WTC11 (cell line): Measurements from ENCODE around the gene MDM4.

Experiments
- CREB1 ChIP-seq: sonication (generic); formaldehyde crosslinking; IDR thresholded peaks from 2 replicates; pipeline ENCODE4 v1.8.0; 2023; ENCODE audit warnings: mild to moderate bottlenecking, missing genetic modification reagents
- CREM ChIP-seq: sonication (generic); formaldehyde crosslinking; IDR thresholded peaks from 2 replicates; pipeline ENCODE4 v1.8.1; 2022; ENCODE audit warnings: mild to moderate bottlenecking, missing genetic modification reagents, moderate library complexity
- NR2C2 ChIP-seq: sonication (generic); formaldehyde crosslinking; IDR thresholded peaks from 2 replicates; pipeline ENCODE4 v1.8.0; 2022; ENCODE audit warnings: mild to moderate bottlenecking, missing genetic modification reagents
- NR3C1 ChIP-seq: sonication (generic); formaldehyde crosslinking; conservative IDR thresholded peaks from 2 replicates; pipeline ENCODE4 v1.8.1; 2023; ENCODE audit warnings: low read depth, mild to moderate bottlenecking, missing genetic modification reagents
- SMAD4 ChIP-seq: sonication (generic); formaldehyde crosslinking; IDR thresholded peaks from 2 replicates; pipeline ENCODE4 v1.8.0; 2022; ENCODE audit warnings: mild to moderate bottlenecking, missing genetic modification reagents
- ZBTB43 ChIP-seq: sonication (generic); formaldehyde crosslinking; IDR thresholded peaks from 2 replicates; pipeline ENCODE4 v1.8.1; 2023; ENCODE audit warnings: mild to moderate bottlenecking, missing genetic modification reagents
- ZMAT4 ChIP-seq: fragments of 250-450 bp; sonication (Bioruptor Pico); IDR thresholded peaks from 2 replicates; pipeline ENCODE4 v1.9.0; 2021; ENCODE audit warnings: mild to moderate bottlenecking
- ZNF317 ChIP-seq: sonication (generic); formaldehyde crosslinking; IDR thresholded peaks from 2 replicates; pipeline ENCODE4 v1.8.1; 2023; ENCODE audit warnings: low read depth, mild to moderate bottlenecking, moderate library complexity, missing genetic modification reagents, borderline replicate concordance
- TF ChIP-seq, protein P1 (sequence below): fragments of 200-600 bp; IDR thresholded peaks from 2 replicates; pipeline ENCODE4 v1.8.0; 2022; ENCODE audit warnings: antibody characterized with exemption
- TF ChIP-seq, protein P2 (sequence below): sonication (generic); formaldehyde crosslinking; IDR thresholded peaks from 2 replicates; pipeline ENCODE4 v1.8.1; 2022; ENCODE audit warnings: mild to moderate bottlenecking, moderate library complexity, missing genetic modification reagents
- TF ChIP-seq, protein P3 (sequence below): fragments of 250-450 bp; sonication (Bioruptor Pico); IDR thresholded peaks from 2 replicates; pipeline ENCODE4 v1.8.0; 2021; ENCODE audit warnings: mild to moderate bottlenecking
- TF ChIP-seq, protein P4 (sequence below): sonication (generic); formaldehyde crosslinking; IDR thresholded peaks from 2 replicates; pipeline ENCODE4 v1.8.1; 2022; ENCODE audit warnings: low read depth, missing genetic modification reagents, borderline replicate concordance
- TF ChIP-seq, protein P5 (sequence below): sonication (generic); formaldehyde crosslinking; IDR thresholded peaks from 2 replicates; pipeline ENCODE4 v1.8.0; 2022; ENCODE audit warnings: mild to moderate bottlenecking, missing genetic modification reagents

DNA sequence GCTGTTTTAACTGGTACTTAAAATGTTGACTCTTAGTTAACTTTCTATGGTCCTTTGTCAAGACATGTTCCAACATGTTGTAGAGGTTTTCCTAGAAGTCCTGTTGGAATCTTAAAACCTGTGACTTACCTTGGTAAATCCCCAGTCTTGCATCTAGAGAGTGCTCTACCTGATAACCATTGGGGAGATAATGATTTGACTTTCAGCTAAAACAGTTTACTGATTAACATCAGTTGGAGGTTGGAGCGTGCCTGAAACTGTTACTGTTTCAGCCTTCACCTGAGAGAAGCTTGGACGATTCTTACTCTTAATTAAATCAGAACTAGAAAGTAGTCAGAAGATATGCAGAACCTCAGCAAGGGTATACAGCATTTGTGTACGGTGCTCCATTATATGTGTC, 8.8 kb downstream of the MDM4 start:
- TF ChIP-seq, protein P1, sequence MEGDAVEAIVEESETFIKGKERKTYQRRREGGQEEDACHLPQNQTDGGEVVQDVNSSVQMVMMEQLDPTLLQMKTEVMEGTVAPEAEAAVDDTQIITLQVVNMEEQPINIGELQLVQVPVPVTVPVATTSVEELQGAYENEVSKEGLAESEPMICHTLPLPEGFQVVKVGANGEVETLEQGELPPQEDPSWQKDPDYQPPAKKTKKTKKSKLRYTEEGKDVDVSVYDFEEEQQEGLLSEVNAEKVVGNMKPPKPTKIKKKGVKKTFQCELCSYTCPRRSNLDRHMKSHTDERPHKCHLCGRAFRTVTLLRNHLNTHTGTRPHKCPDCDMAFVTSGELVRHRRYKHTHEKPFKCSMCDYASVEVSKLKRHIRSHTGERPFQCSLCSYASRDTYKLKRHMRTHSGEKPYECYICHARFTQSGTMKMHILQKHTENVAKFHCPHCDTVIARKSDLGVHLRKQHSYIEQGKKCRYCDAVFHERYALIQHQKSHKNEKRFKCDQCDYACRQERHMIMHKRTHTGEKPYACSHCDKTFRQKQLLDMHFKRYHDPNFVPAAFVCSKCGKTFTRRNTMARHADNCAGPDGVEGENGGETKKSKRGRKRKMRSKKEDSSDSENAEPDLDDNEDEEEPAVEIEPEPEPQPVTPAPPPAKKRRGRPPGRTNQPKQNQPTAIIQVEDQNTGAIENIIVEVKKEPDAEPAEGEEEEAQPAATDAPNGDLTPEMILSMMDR: no peak
- TF ChIP-seq, protein P2, sequence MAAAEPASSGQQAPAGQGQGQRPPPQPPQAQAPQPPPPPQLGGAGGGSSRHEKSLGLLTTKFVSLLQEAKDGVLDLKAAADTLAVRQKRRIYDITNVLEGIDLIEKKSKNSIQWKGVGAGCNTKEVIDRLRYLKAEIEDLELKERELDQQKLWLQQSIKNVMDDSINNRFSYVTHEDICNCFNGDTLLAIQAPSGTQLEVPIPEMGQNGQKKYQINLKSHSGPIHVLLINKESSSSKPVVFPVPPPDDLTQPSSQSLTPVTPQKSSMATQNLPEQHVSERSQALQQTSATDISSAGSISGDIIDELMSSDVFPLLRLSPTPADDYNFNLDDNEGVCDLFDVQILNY: no peak
- TF ChIP-seq ZBTB43 (CRISPR knock-in tag) (no peak), CREB1 (CRISPR knock-in tag) (no peak), SMAD4 (CRISPR knock-in tag) (no peak), CREM (CRISPR knock-in tag) (no peak), ZNF317 (CRISPR knock-in tag) (no peak), NR3C1 (CRISPR knock-in tag) (no peak), ZMAT4 (CRISPR knock-in tag) (no peak), NR2C2 (CRISPR knock-in tag) (no peak)
- TF ChIP-seq, protein P3, sequence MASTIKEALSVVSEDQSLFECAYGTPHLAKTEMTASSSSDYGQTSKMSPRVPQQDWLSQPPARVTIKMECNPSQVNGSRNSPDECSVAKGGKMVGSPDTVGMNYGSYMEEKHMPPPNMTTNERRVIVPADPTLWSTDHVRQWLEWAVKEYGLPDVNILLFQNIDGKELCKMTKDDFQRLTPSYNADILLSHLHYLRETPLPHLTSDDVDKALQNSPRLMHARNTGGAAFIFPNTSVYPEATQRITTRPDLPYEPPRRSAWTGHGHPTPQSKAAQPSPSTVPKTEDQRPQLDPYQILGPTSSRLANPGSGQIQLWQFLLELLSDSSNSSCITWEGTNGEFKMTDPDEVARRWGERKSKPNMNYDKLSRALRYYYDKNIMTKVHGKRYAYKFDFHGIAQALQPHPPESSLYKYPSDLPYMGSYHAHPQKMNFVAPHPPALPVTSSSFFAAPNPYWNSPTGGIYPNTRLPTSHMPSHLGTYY (CRISPR knock-in tag): no peak
- TF ChIP-seq, protein P4, sequence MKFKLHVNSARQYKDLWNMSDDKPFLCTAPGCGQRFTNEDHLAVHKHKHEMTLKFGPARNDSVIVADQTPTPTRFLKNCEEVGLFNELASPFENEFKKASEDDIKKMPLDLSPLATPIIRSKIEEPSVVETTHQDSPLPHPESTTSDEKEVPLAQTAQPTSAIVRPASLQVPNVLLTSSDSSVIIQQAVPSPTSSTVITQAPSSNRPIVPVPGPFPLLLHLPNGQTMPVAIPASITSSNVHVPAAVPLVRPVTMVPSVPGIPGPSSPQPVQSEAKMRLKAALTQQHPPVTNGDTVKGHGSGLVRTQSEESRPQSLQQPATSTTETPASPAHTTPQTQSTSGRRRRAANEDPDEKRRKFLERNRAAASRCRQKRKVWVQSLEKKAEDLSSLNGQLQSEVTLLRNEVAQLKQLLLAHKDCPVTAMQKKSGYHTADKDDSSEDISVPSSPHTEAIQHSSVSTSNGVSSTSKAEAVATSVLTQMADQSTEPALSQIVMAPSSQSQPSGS (CRISPR knock-in tag): no peak
- TF ChIP-seq, protein P5, sequence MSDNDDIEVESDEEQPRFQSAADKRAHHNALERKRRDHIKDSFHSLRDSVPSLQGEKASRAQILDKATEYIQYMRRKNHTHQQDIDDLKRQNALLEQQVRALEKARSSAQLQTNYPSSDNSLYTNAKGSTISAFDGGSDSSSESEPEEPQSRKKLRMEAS: no peak
